Neural cell (in vitro differentiated cells): Measurements from ENCODE around the gene NOL3.

Experiments
- SMC3 ChIP-seq: fragments of 450-650 bp; conservative IDR thresholded peaks from 2 replicates; pipeline ENCODE4 v1.6.1; 2014; ENCODE audit warnings: antibody characterized with exemption, mild to moderate bottlenecking, moderate library complexity; ENCODE audit not compliant: poor library complexity
- TF ChIP-seq, protein P1 (sequence below): IDR thresholded peaks from 2 replicates; pipeline ENCODE4 v1.6.1; 2012; ENCODE audit warnings: borderline replicate concordance

GRCh38 chr16:67155295-67156142 is 14.8 kb upstream of the NOL3 start:
- TF ChIP-seq, protein P1, sequence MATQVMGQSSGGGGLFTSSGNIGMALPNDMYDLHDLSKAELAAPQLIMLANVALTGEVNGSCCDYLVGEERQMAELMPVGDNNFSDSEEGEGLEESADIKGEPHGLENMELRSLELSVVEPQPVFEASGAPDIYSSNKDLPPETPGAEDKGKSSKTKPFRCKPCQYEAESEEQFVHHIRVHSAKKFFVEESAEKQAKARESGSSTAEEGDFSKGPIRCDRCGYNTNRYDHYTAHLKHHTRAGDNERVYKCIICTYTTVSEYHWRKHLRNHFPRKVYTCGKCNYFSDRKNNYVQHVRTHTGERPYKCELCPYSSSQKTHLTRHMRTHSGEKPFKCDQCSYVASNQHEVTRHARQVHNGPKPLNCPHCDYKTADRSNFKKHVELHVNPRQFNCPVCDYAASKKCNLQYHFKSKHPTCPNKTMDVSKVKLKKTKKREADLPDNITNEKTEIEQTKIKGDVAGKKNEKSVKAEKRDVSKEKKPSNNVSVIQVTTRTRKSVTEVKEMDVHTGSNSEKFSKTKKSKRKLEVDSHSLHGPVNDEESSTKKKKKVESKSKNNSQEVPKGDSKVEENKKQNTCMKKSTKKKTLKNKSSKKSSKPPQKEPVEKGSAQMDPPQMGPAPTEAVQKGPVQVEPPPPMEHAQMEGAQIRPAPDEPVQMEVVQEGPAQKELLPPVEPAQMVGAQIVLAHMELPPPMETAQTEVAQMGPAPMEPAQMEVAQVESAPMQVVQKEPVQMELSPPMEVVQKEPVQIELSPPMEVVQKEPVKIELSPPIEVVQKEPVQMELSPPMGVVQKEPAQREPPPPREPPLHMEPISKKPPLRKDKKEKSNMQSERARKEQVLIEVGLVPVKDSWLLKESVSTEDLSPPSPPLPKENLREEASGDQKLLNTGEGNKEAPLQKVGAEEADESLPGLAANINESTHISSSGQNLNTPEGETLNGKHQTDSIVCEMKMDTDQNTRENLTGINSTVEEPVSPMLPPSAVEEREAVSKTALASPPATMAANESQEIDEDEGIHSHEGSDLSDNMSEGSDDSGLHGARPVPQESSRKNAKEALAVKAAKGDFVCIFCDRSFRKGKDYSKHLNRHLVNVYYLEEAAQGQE: no peak
- TF ChIP-seq SMC3: peak; percentile 94
